OCI-M2 (cell line): ENCODE results near the gene EHD2.
"Not testable (repeated sequence)": the region's sequence is repeated elsewhere in the genome, so short reads cannot be mapped to it uniquely, and the experiment has no call there.

Source experiments
- DNase-seq: peaks from one replicate; lab custom pipeline; 2025; ENCODE audit not compliant: unreplicated experiment; lab: John Stamatoyannopoulos, UW

The EHD2 gene

GRCh38 chr19:47745010-47745901, 32.0 kb downstream of the EHD2 start, which contains the start of gene NOP53:
TSS of gene NOP53 (plus strand) at chr19:47745546. CDS start at chr19:47745560, 14 bp downstream.
- DNase-seq: peak; percentile 91

GRCh38 chr19:47746129-47746528, 32.9 kb downstream of the EHD2 start:
- DNase-seq: not testable (repeated sequence)

GRCh38 chr19:47749326-47749725, 36.1 kb downstream of the EHD2 start:
- DNase-seq: no peak

- DNase-seq: no peak
Measured at GRCh38 chr19:47750752-47751151, 37.5 kb downstream of the EHD2 start.

GRCh38 chr19:47752440-47753211, 39.4 kb downstream of the EHD2 start:
- DNase-seq: no peak

- DNase-seq: no peak
Measured at GRCh38 chr19:47754206-47755064, 41.2 kb downstream of the EHD2 start.

- DNase-seq: no peak
Measured at GRCh38 chr19:47755065-47755761, 42.0 kb downstream of the EHD2 start.

GRCh38 chr19:47755762-47756626, 42.8 kb downstream of the EHD2 start:
- no peak for DNase-seq

- no peak for DNase-seq
Measured at GRCh38 chr19:47756627-47756929, 43.4 kb downstream of the EHD2 start.

GRCh38 chr19:47756953-47757608, 43.9 kb downstream of the EHD2 start:
- no peak for DNase-seq

GRCh38 chr19:47757617-47758442, 44.6 kb downstream of the EHD2 start:
- DNase-seq: no peak

- DNase-seq: no peak
Measured at GRCh38 chr19:47758443-47758804, 45.2 kb downstream of the EHD2 start.

- DNase-seq: no peak
Measured at GRCh38 chr19:47760632-47760999, 47.4 kb downstream of the EHD2 start.

- DNase-seq: no peak
Measured at GRCh38 chr19:47761566-47761965, 48.3 kb downstream of the EHD2 start.

- DNase-seq: no peak
Measured at GRCh38 chr19:47762151-47762550, 48.9 kb downstream of the EHD2 start.

GRCh38 chr19:47762615-47763308, 49.5 kb downstream of the EHD2 start:
- DNase-seq: no peak

- not testable (repeated sequence) for DNase-seq
Measured at GRCh38 chr19:47764705-47765104, 51.5 kb downstream of the EHD2 start.
